ENCODE measurements around the gene HMG20A.
"Not testable (repeated sequence)": the region's sequence is repeated elsewhere in the genome, so short reads cannot be mapped to it uniquely, and the experiment has no call there.

HMG20A gene

GRCh38 chr15:77420610-77421369 lies at the start of gene HMG20A:
HMG20A (plus strand) TSS chr15:77420888; CDS start chr15:77458408, 37,520 bp downstream.
- DNase-seq (ENCODE audit: low read depth): peak; percentile 84

GRCh38 chr15:77371850-77372563 lies 48.7 kb upstream of the HMG20A start:
- DNase-seq (ENCODE audit: low read depth): no peak

GRCh38 chr15:77373441-77373840 lies 47.2 kb upstream of the HMG20A start:
- DNase-seq (ENCODE audit: low read depth): no peak

- no peak for DNase-seq (ENCODE audit: low read depth)
Measured at GRCh38 chr15:77375133-77375532, 45.6 kb upstream of the HMG20A start.

GRCh38 chr15:77376770-77377169 lies 43.9 kb upstream of the HMG20A start:
- no peak for DNase-seq (ENCODE audit: low read depth)

- DNase-seq (ENCODE audit: low read depth): no peak
Measured at GRCh38 chr15:77380033-77380432, 40.7 kb upstream of the HMG20A start.

GRCh38 chr15:77384086-77384485 lies 36.6 kb upstream of the HMG20A start:
- no peak for DNase-seq (ENCODE audit: low read depth)

- DNase-seq (ENCODE audit: low read depth): no peak
Measured at GRCh38 chr15:77384589-77385359, 35.9 kb upstream of the HMG20A start.

- no peak for DNase-seq (ENCODE audit: low read depth)
Measured at GRCh38 chr15:77386626-77387025, 34.1 kb upstream of the HMG20A start.

- DNase-seq (ENCODE audit: low read depth): no peak
Measured at GRCh38 chr15:77387365-77388105, 33.2 kb upstream of the HMG20A start.

- no peak for DNase-seq (ENCODE audit: low read depth)
Measured at GRCh38 chr15:77391372-77391951, 29.2 kb upstream of the HMG20A start.

GRCh38 chr15:77392762-77393470 lies 27.8 kb upstream of the HMG20A start:
- no peak for DNase-seq (ENCODE audit: low read depth)

GRCh38 chr15:77393471-77393840 lies 27.2 kb upstream of the HMG20A start:
- no peak for DNase-seq (ENCODE audit: low read depth)

- no peak for DNase-seq (ENCODE audit: low read depth)
Measured at GRCh38 chr15:77395013-77395774, 25.5 kb upstream of the HMG20A start.

- DNase-seq (ENCODE audit: low read depth): no peak
Measured at GRCh38 chr15:77396692-77397091, 24.0 kb upstream of the HMG20A start.

- no peak for DNase-seq (ENCODE audit: low read depth)
Measured at GRCh38 chr15:77398927-77399326, 21.8 kb upstream of the HMG20A start.

- no peak for DNase-seq (ENCODE audit: low read depth)
Measured at GRCh38 chr15:77400258-77400657, 20.4 kb upstream of the HMG20A start.

GRCh38 chr15:77402740-77403379 lies 17.8 kb upstream of the HMG20A start:
- no peak for DNase-seq (ENCODE audit: low read depth)

- DNase-seq (ENCODE audit: low read depth): not testable (repeated sequence)
Measured at GRCh38 chr15:77406173-77406759, 14.4 kb upstream of the HMG20A start.

Data from CMK (cell line).